HepG2 (cell line): ENCODE data around the gene TIAM2. TPM values are rescaled to one million over a fixed set of nuclear protein-coding genes. Genes with fewer than 3 reads are reported as not detected.
A peak's percentile ranks its signal among the peaks of the same experiment; 100 is the strongest.

ENCODE experiments used
- ATAC-seq: fragments of 200-7000 bp; cut with Tn5 transposase; 3 replicates; pipeline ENCODE4 v1.9.1; 2020; ENCODE audit warnings: mild to moderate bottlenecking, moderate library complexity
- BruUV-seq: library from RNA; stranded (reverse); fragments of 400-500 nt; replicated peaks from 2 replicates; lab custom pipeline; 2021; lab: Mats Ljungman, UMichigan
- CTCF ChIA-PET: fragments of 300-600 bp; formaldehyde crosslinking; extraction: SDS; loops from one replicate; lab custom pipeline; 2021; ENCODE audit warnings: low total read pairs, inconsistent platforms, low intra/inter-chr PET ratio; lab: Yijun Ruan, JAX
- POLR2A ChIA-PET: fragments of 350-600 bp; sonication (Branson Sonifier 250); formaldehyde crosslinking; loops from one replicate; lab custom pipeline; 2020; ENCODE audit warnings: antibody characterized with exemption, inconsistent platforms; lab: Yijun Ruan, JAX
- DNase-seq: peaks from one replicate; pipeline ENCODE4 v3.0.0-alpha.2; 2015; ENCODE audit warnings: low spot score
- FAIRE-seq: peaks from 3 replicates; lab custom pipeline; 2011; peaks lifted over from hg19 to GRCh38; lab: Jason Lieb, UNC
- H2AFZ ChIP-seq: one replicate; pipeline ENCODE4 v1.6.1; 2011; ENCODE audit warnings: low read length, inconsistent platforms
- H3K27ac ChIP-seq: fragments of 300-600 bp; 3 replicates; pipeline ENCODE4 v1.8.0; 2011; ENCODE audit warnings: mixed run types, mild to moderate bottlenecking, mixed read lengths, low read length, inconsistent platforms; ENCODE audit not compliant: insufficient read depth; ENCODE audit errors: extremely low read length
- H3K27me3 ChIP-seq, 2 experiments: fragments of 200-600 bp in 1 of 2; 2 replicates in 1 of 2; 3 replicates in 1 of 2; pipeline versions ENCODE4 v1.6.0 to v1.8.0; 2011; ENCODE audit warnings: low read length in 2 of 2, mild to moderate bottlenecking in 2 of 2, moderate library complexity in 2 of 2, inconsistent platforms in 1 of 2; ENCODE audit not compliant: insufficient read depth in 2 of 2, control insufficient read depth in 1 of 2
- H3K36me3 ChIP-seq, 2 experiments: fragments of 200-600 bp in 1 of 2; replicated peaks in 1 of 2; 2 replicates in 1 of 2; 3 replicates in 1 of 2; pipeline versions ENCODE4 v1.5.1 to v1.8.0; 2011; ENCODE audit warnings: low read length in 2 of 2, inconsistent platforms in 1 of 2; ENCODE audit not compliant: insufficient read depth in 2 of 2, control insufficient read depth in 1 of 2
- H3K4me1 ChIP-seq: 2 replicates; pipeline ENCODE4 v1.5.1; 2012; ENCODE audit warnings: low read length, inconsistent platforms; ENCODE audit not compliant: insufficient read depth
- H3K4me2 ChIP-seq: 2 replicates; pipeline ENCODE4 v1.6.0; 2011; ENCODE audit warnings: low read depth, low read length, inconsistent platforms
- H3K4me3 ChIP-seq, 3 experiments: fragments of 200-600 bp in 1 of 3; sonication (generic), shearing (Covaris generic) in 1 of 3; replicated peaks in 1 of 3; 2 replicates each; pipeline ENCODE4 v1.5.1; 2011 to 2016; ENCODE audit warnings: low read length in 3 of 3, inconsistent platforms in 2 of 3, low read depth in 2 of 3, mild to moderate bottlenecking in 2 of 3, control low read depth in 1 of 3, mixed read lengths in 1 of 3; ENCODE audit not compliant: insufficient read depth in 1 of 3
- H3K79me2 ChIP-seq: one replicate; pipeline ENCODE4 v1.6.1; 2011; ENCODE audit warnings: low read length, inconsistent platforms; ENCODE audit not compliant: insufficient read depth
- H3K9ac ChIP-seq: 2 replicates; pipeline ENCODE4 v1.6.0; 2011; ENCODE audit warnings: mild to moderate bottlenecking, low read depth, low read length, inconsistent platforms; ENCODE audit not compliant: insufficient read depth
- H3K9me3 ChIP-seq: 2 replicates; pipeline ENCODE4 v1.5.1; 2012; ENCODE audit warnings: mild to moderate bottlenecking, low read length
- H4K20me1 ChIP-seq: 2 replicates; pipeline ENCODE4 v1.6.0; 2011; ENCODE audit warnings: inconsistent platforms, mild to moderate bottlenecking, low read length, moderate library complexity; ENCODE audit not compliant: insufficient read depth
- CREBL2 ChIP-seq: sonication (generic); formaldehyde crosslinking; IDR thresholded peaks from 2 replicates; pipeline ENCODE4 v1.8.1; 2023; ENCODE audit warnings: missing genetic modification reagents, mild to moderate bottlenecking, borderline replicate concordance
- HES4 ChIP-seq: sonication (generic); formaldehyde crosslinking; IDR thresholded peaks from 2 replicates; pipeline ENCODE4 v1.9.0; 2021; ENCODE audit warnings: mild to moderate bottlenecking, missing genetic modification reagents, borderline replicate concordance
- KMT2B ChIP-seq: IDR thresholded peaks from 2 replicates; pipeline ENCODE4 v1.6.1; 2016; ENCODE audit warnings: missing genetic modification reagents, missing compliant biosample characterization
- MYNN ChIP-seq: sonication (generic); formaldehyde crosslinking; IDR thresholded peaks from 2 replicates; pipeline ENCODE4 v1.4.0; 2020; ENCODE audit warnings: mild to moderate bottlenecking, low read depth, missing genetic modification reagents
- NPAS2 ChIP-seq: sonication (generic); formaldehyde crosslinking; IDR thresholded peaks from 2 replicates; pipeline ENCODE4 v1.8.0; 2022; ENCODE audit warnings: mild to moderate bottlenecking, missing genetic modification reagents, borderline replicate concordance
- PATZ1 ChIP-seq: sonication (generic); formaldehyde crosslinking; IDR thresholded peaks from 2 replicates; pipeline ENCODE4 v1.4.0; 2020; ENCODE audit warnings: missing genetic modification reagents
- PITX1 ChIP-seq: sonication (generic); formaldehyde crosslinking; IDR thresholded peaks from 2 replicates; pipeline ENCODE4 v1.5.1; 2020; ENCODE audit warnings: mild to moderate bottlenecking, missing genetic modification reagents
- POLR2G ChIP-seq: fragments of 200-400 bp; formaldehyde crosslinking; IDR thresholded peaks from 2 replicates; pipeline ENCODE4 v1.6.1; 2018; ENCODE audit warnings: mild to moderate bottlenecking, low read depth, low read length, moderate library complexity
- RBM39 ChIP-seq: fragments of 200-400 bp; formaldehyde crosslinking; IDR thresholded peaks from one replicate; pipeline ENCODE4 v1.6.1; 2018; ENCODE audit warnings: antibody characterized with exemption, mild to moderate bottlenecking, low read depth, low read length; ENCODE audit not compliant: poor library complexity, severe bottlenecking
- SIX1 ChIP-seq: sonication (generic); formaldehyde crosslinking; IDR thresholded peaks from 2 replicates; pipeline ENCODE4 v1.4.0; 2020; ENCODE audit warnings: missing genetic modification reagents, borderline replicate concordance
- ZBTB1 ChIP-seq: sonication (generic); formaldehyde crosslinking; IDR thresholded peaks from 2 replicates; pipeline ENCODE4 v1.4.0; 2020; ENCODE audit warnings: missing genetic modification reagents, borderline replicate concordance
- ZBTB7A ChIP-seq: sonication (generic); formaldehyde crosslinking; IDR thresholded peaks from 2 replicates; pipeline ENCODE4 v1.8.0; 2022; ENCODE audit warnings: mild to moderate bottlenecking, missing genetic modification reagents
- ZNF256 ChIP-seq: sonication (generic); formaldehyde crosslinking; conservative IDR thresholded peaks from 2 replicates; pipeline ENCODE4 v1.4.0; 2020; ENCODE audit warnings: missing genetic modification reagents
- ZNF260 ChIP-seq: sonication (generic); formaldehyde crosslinking; IDR thresholded peaks from 2 replicates; pipeline ENCODE4 v1.4.0; 2020; ENCODE audit warnings: missing genetic modification reagents, low read depth, mild to moderate bottlenecking, borderline replicate concordance
- ZNF451 ChIP-seq: sonication (generic); formaldehyde crosslinking; IDR thresholded peaks from 2 replicates; pipeline ENCODE4 v1.5.0; 2020; ENCODE audit warnings: mild to moderate bottlenecking, missing genetic modification reagents
- ZNF598 ChIP-seq: sonication (generic); formaldehyde crosslinking; IDR thresholded peaks from 2 replicates; pipeline ENCODE4 v1.5.1; 2020; ENCODE audit warnings: mild to moderate bottlenecking, missing genetic modification reagents, borderline replicate concordance
- ZSCAN30 ChIP-seq: sonication (generic); formaldehyde crosslinking; IDR thresholded peaks from 2 replicates; pipeline ENCODE4 v1.5.0; 2020; ENCODE audit warnings: mild to moderate bottlenecking, missing genetic modification reagents
- WGBS: methylation state at CpG from one replicate; pipeline ENCODE4 v1.1.6; 2017; ENCODE audit warnings: low lambda C conversion rate; 5-methylcytosine and 5-hydroxymethylcytosine counted together
- in situ Hi-C: cut with HindIII; loops from 2 replicates; pipeline ENCODE4 v1.10.0; 2017; ENCODE audit warnings: low pct_unique_long_range_greater_than_20kb; ENCODE audit not compliant: extremely low pct_ligation_motif_present
- intact Hi-C: fragments of 100-400 bp; cut with micrococcal nuclease; formaldehyde crosslinking; loops from one replicate; pipeline ENCODE4 v1.10.0; 2022; ENCODE audit not compliant: unreplicated experiment
- polyA plus RNA-seq, 8 experiments: library from polyadenylated mRNA; depleted of rRNA in 3 of 8; stranded (reverse) in 7 of 8; unstranded in 1 of 8; fragments of >200 nt; fragmentation: Illumina TruSeq in 4 of 8; extraction: Trizol in 4 of 8; gene quantifications; 2 replicates each; pipeline versions ENCODE4 v1.2.1 to v1.2.3, GENCODE V29; 2011 to 2016; ENCODE audit warnings: low read depth in 4 of 8, missing spikeins in 1 of 8, mixed read lengths in 1 of 8; ENCODE audit not compliant: insufficient read depth in 1 of 8
- total RNA-seq, 5 experiments: library from RNA; depleted of rRNA; stranded (reverse); fragments of >200 nt; fragmentation: Illumina TruSeq; extraction: Trizol; gene quantifications; 2 replicates each; pipeline ENCODE4 v1.2.3, GENCODE V29; 2016; ENCODE audit warnings: low read depth in 1 of 5

Gene TIAM2
- total and polyA plus RNA-seq, 2 of the 13 experiments (the other 11 are each of a cell fraction or from before 2014, with no cell fraction given): 4.1 to 4.5 TPM

- H3K27me3 ChIP-seq: no peaks in the 10 kb centered on the region
- ATAC-seq (no peak), FAIRE-seq (no peak), DNase-seq (no peak)
- H3K9me3 ChIP-seq: no peaks in the 10 kb centered on the region
- ChIA-PET CTCF (no interaction called here), POLR2A (no interaction called here)
- 97% methylated on average over 5 of the region's 5 CpGs for WGBS
- no peak overlapping the region for H3K27ac ChIP-seq
- no TSS peak for BruUV-seq
- peaks cover 39 to 90% of the 10 kb centered on the region in 2 experiments for H3K36me3 ChIP-seq
- H4K20me1 ChIP-seq: no peaks in the 10 kb centered on the region
- intact Hi-C loops (no loop called here), in situ Hi-C loops (no loop called here)
- TF ChIP-seq POLR2G (0 out of 2 replicates have a peak, but pooled peaks have one; percentile 27), ZNF451 (no peak)
- H3K79me2 ChIP-seq: peaks cover 5% of the 10 kb centered on the region
- no peaks in the 10 kb centered on the region for H3K4me1 ChIP-seq
- H3K4me3 ChIP-seq: no peak overlapping the region
- H2AFZ ChIP-seq: no peak overlapping the region
- no peak overlapping the region for H3K4me2 ChIP-seq
- H3K9ac ChIP-seq: no peak overlapping the region
Measured at GRCh38 chr6:155278319-155279049, 283.4 kb downstream of the TIAM2 start.

- FAIRE-seq (no peak), ATAC-seq (no peak), DNase-seq (no peak)
- no TSS peak for BruUV-seq
- peaks cover 4% of the 10 kb centered on the region; the same call in 1 of the 2 replicates for H4K20me1 ChIP-seq
- no peak overlapping the region for H3K27ac ChIP-seq
- peaks cover 20% of the 10 kb centered on the region for H3K79me2 ChIP-seq
- no peaks in the 10 kb centered on the region for H3K9me3 ChIP-seq
- no peaks in the 10 kb centered on the region for H3K4me1 ChIP-seq
- CTCF ChIA-PET: no interaction called here
- POLR2A ChIA-PET: no interaction called here
- no peak overlapping the region for H2AFZ ChIP-seq
- H3K36me3 ChIP-seq: peaks cover 27 to 82% of the 10 kb centered on the region in 2 experiments
- WGBS: 99% methylated on average over 4 of the region's 4 CpGs
- H3K27me3 ChIP-seq: no peaks in the 10 kb centered on the region
- in situ Hi-C loops (no loop called here), intact Hi-C loops (no loop called here)
- no peak overlapping the region for H3K9ac ChIP-seq
- no peak overlapping the region for H3K4me2 ChIP-seq
- H3K4me3 ChIP-seq: no peak overlapping the region
- no peak for TF ChIP-seq PATZ1 (CRISPR knock-in tag)
- no peak for TF ChIP-seq ZNF598 (CRISPR knock-in tag)
- no peak for TF ChIP-seq ZNF260
- no peak for TF ChIP-seq ZSCAN30 (CRISPR knock-in tag)
- TF ChIP-seq ZBTB1 (CRISPR knock-in tag): no peak
- no peak for TF ChIP-seq SIX1 (CRISPR knock-in tag)
- no peak for TF ChIP-seq MYNN (CRISPR knock-in tag)
- TF ChIP-seq ZBTB7A (CRISPR knock-in tag): no peak
- no peak for TF ChIP-seq NPAS2 (CRISPR knock-in tag)
- no peak for TF ChIP-seq KMT2B (CRISPR knock-in tag)
- no peak for TF ChIP-seq PITX1
- TF ChIP-seq HES4 (CRISPR knock-in tag): no peak
- TF ChIP-seq ZNF256: no peak
- TF ChIP-seq CREBL2 (CRISPR knock-in tag): no peak
- no peak for TF ChIP-seq RBM39
Measured at GRCh38 chr6:155284775-155285174, 289.7 kb downstream of the TIAM2 start.
